ENCODE measurements around the gene FEM1C. TPM values are rescaled to one million over a fixed set of nuclear protein-coding genes. Genes with fewer than 3 reads are reported as not detected.

The FEM1C gene
- total and polyA plus RNA-seq, 2 experiments from 2014 or later: 4.7 to 21.6 TPM

DNA sequence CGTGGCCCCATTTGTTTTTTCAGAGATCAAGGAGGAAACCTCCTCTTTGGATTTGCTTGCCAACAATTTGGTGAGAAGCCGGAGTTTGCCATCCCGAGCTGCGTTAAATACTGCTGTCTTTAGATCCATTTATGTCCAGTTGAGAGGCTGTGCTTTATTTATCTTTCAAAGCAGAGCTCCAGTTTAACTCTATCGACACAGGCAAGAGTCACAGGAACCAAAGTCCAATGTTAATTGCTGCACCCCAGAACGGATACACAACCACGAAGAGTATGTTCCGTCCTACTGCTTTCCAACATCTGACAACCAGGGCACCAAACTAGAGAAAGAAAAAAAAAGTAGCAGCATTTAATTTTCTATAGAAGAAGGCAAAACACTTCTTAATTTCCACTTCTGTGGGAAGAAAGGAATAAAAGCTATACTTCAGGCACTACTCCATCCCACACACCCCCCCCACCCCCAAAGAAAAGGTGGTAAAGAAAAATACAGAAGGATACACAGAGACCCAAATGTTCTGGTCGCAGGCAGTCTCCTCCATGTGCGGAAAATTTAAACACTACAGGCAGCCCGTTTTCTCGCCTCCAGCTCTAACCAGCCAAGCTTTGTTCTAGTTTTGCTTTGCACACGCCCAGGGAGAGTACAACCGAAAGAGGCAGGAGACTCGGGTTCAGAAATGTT, 1.1 kb downstream of the FEM1C start (continued):
- TF ChIP-seq, protein P1, sequence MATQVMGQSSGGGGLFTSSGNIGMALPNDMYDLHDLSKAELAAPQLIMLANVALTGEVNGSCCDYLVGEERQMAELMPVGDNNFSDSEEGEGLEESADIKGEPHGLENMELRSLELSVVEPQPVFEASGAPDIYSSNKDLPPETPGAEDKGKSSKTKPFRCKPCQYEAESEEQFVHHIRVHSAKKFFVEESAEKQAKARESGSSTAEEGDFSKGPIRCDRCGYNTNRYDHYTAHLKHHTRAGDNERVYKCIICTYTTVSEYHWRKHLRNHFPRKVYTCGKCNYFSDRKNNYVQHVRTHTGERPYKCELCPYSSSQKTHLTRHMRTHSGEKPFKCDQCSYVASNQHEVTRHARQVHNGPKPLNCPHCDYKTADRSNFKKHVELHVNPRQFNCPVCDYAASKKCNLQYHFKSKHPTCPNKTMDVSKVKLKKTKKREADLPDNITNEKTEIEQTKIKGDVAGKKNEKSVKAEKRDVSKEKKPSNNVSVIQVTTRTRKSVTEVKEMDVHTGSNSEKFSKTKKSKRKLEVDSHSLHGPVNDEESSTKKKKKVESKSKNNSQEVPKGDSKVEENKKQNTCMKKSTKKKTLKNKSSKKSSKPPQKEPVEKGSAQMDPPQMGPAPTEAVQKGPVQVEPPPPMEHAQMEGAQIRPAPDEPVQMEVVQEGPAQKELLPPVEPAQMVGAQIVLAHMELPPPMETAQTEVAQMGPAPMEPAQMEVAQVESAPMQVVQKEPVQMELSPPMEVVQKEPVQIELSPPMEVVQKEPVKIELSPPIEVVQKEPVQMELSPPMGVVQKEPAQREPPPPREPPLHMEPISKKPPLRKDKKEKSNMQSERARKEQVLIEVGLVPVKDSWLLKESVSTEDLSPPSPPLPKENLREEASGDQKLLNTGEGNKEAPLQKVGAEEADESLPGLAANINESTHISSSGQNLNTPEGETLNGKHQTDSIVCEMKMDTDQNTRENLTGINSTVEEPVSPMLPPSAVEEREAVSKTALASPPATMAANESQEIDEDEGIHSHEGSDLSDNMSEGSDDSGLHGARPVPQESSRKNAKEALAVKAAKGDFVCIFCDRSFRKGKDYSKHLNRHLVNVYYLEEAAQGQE (IDR thresholded peaks at IDR 0.05; ENCODE audit: unreplicated experiment): no peak
- TF ChIP-seq EZH2phosphoT487 (IDR thresholded peaks at IDR 0.05; ENCODE audit: unreplicated experiment) (no peak), ZNF331 (CRISPR knock-in tag; IDR thresholded peaks at IDR 0.05; ENCODE audit: low read depth) (no peak), EZH2 (IDR thresholded peaks at IDR 0.05; ENCODE audit: low read depth, unreplicated experiment) (no peak), NANOG (IDR thresholded peaks at IDR 0.05; ENCODE audit: borderline replicate concordance) (no peak), POLR2AphosphoS5 (IDR thresholded peaks at IDR 0.05; ENCODE audit: low read depth) (no peak), ZNF114 (CRISPR knock-in tag; IDR thresholded peaks at IDR 0.05) (no peak), JUNB (IDR thresholded peaks at IDR 0.05; ENCODE audit: unreplicated experiment) (no peak)
- TF ChIP-seq, protein P2, sequence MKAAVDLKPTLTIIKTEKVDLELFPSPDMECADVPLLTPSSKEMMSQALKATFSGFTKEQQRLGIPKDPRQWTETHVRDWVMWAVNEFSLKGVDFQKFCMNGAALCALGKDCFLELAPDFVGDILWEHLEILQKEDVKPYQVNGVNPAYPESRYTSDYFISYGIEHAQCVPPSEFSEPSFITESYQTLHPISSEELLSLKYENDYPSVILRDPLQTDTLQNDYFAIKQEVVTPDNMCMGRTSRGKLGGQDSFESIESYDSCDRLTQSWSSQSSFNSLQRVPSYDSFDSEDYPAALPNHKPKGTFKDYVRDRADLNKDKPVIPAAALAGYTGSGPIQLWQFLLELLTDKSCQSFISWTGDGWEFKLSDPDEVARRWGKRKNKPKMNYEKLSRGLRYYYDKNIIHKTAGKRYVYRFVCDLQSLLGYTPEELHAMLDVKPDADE (IDR thresholded peaks at IDR 0.05): no peak

DNA sequence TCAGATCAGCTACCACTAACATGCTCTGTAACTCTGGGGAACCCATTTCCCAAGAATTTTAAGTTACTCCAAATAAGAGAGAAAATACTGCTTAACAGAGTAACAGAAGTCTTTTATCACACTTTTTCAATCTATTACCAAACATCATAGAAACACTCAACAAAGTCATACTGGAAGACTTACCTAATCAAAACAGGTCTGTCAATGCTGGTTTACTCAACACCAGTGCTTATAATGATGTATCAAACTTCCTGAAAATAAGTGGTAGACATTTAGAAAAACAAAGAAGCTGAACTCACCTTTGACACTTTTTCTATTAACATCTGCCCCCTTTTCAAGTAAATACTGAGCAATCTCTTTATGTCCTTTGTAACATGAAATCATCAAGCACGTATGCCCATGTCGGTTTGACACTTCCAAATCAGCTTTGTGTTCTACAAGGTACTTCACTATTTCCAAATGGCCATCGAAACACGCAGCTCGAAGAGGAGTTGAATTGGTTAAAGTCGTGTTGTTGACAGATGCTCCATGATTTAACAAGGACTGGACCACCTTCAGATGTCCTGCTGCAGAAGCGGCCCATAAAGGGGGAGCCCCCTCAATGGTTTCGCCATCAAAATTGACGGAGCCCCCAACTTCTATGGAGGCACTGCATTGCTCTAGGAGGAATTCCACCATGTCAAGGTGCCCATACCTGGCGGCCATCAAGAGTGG, 1.8 kb downstream of the FEM1C start:
- H3K27ac ChIP-seq (ENCODE audit: low read depth): no peak overlapping the region
- Mint-ChIP-seq H3K9me3 (peaks cover 15% of the 10 kb centered on the region; the same call in 2 of the 3 replicates), H3K27me3 (ENCODE audit: insufficient read depth, low read depth, poor library complexity) (peaks cover 8% of the 10 kb centered on the region), H3K36me3 (ENCODE audit: low read depth) (peaks cover 55% of the 10 kb centered on the region; the same call in 2 of the 3 replicates), H3K4me1 (peaks cover 38% of the 10 kb centered on the region), H3K27ac (peak overlapping the region; percentile 98; the same call in 1 of the 2 replicates), H3K4me3 (peak overlapping the region; percentile 95)
- no peaks in the 10 kb centered on the region for H3F3A ChIP-seq (replicated peaks; ENCODE audit: low read depth)
- peaks cover 34% of the 10 kb centered on the region for H3K4me1 ChIP-seq (ENCODE audit: insufficient read depth)
- H3K36me3 ChIP-seq (ENCODE audit: insufficient read depth): peaks cover 6% of the 10 kb centered on the region; the same call in 1 of the 2 replicates
- peaks cover 46% of the 10 kb centered on the region for H4K20me1 ChIP-seq (replicated peaks; ENCODE audit: insufficient read depth)
- H2AFZ ChIP-seq: no peak overlapping the region
- peak overlapping the region; percentile 93 for H3K4me3 ChIP-seq
- H3K9me2 ChIP-seq (ENCODE audit: insufficient read depth): no peaks in the 10 kb centered on the region
- DNase-seq (ENCODE audit: low spot score) (no peak), ATAC-seq (no peak)
- peaks cover 62% of the 10 kb centered on the region for H3K79me2 ChIP-seq (replicated peaks; ENCODE audit: insufficient read depth)
- no peaks in the 10 kb centered on the region for H3K27me3 ChIP-seq (ENCODE audit: insufficient read depth)
- H3K4me2 ChIP-seq: peak overlapping the region; percentile 93
- TF ChIP-seq CREB1 (CRISPR knock-in tag; IDR thresholded peaks at IDR 0.05; ENCODE audit: low read depth): no peak
- TF ChIP-seq ZNF114 (CRISPR knock-in tag; IDR thresholded peaks at IDR 0.05): no peak
- TF ChIP-seq, protein P1 (IDR thresholded peaks at IDR 0.05; ENCODE audit: unreplicated experiment): no peak
- no peak for TF ChIP-seq STAT1 (IDR thresholded peaks at IDR 0.05; ENCODE audit: unreplicated experiment)
- no peak for TF ChIP-seq ZNF331 (CRISPR knock-in tag; IDR thresholded peaks at IDR 0.05; ENCODE audit: low read depth)
- no peak for TF ChIP-seq EZH2 (IDR thresholded peaks at IDR 0.05; ENCODE audit: low read depth, unreplicated experiment)
- TF ChIP-seq POLR2AphosphoS5 (IDR thresholded peaks at IDR 0.05; ENCODE audit: low read depth): no peak
- TF ChIP-seq, protein P2 (IDR thresholded peaks at IDR 0.05): no peak
- TF ChIP-seq, protein P3, sequence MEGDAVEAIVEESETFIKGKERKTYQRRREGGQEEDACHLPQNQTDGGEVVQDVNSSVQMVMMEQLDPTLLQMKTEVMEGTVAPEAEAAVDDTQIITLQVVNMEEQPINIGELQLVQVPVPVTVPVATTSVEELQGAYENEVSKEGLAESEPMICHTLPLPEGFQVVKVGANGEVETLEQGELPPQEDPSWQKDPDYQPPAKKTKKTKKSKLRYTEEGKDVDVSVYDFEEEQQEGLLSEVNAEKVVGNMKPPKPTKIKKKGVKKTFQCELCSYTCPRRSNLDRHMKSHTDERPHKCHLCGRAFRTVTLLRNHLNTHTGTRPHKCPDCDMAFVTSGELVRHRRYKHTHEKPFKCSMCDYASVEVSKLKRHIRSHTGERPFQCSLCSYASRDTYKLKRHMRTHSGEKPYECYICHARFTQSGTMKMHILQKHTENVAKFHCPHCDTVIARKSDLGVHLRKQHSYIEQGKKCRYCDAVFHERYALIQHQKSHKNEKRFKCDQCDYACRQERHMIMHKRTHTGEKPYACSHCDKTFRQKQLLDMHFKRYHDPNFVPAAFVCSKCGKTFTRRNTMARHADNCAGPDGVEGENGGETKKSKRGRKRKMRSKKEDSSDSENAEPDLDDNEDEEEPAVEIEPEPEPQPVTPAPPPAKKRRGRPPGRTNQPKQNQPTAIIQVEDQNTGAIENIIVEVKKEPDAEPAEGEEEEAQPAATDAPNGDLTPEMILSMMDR (conservative IDR thresholded peaks at IDR 0.05; ENCODE audit: low read depth in 2 of 2): no peak

Measured in GM23338 (cell line).